GM12892 (cell line): ENCODE measurements around the gene GPATCH3.

Source experiments
- POLR2A ChIP-seq: IDR thresholded peaks from 2 replicates; pipeline ENCODE4 v1.6.1; 2011; ENCODE audit warnings: low read depth, low read length, control low read depth
- TAF1 ChIP-seq: IDR thresholded peaks from 2 replicates; pipeline ENCODE4 v1.6.1; 2011; ENCODE audit warnings: low read depth, mild to moderate bottlenecking, control low read depth, low read length, borderline replicate concordance

- TF ChIP-seq POLR2A, result no peak
- TF ChIP-seq TAF1, result no peak
Measured at GRCh38 chr1:26922901-26923300, 22.6 kb upstream of the GPATCH3 start.
